Measurements from ENCODE around the gene GSX2.
"Not testable (repeated sequence)": the region's sequence is repeated elsewhere in the genome, so short reads cannot be mapped to it uniquely, and the experiment has no call there.

Gene GSX2

DNA sequence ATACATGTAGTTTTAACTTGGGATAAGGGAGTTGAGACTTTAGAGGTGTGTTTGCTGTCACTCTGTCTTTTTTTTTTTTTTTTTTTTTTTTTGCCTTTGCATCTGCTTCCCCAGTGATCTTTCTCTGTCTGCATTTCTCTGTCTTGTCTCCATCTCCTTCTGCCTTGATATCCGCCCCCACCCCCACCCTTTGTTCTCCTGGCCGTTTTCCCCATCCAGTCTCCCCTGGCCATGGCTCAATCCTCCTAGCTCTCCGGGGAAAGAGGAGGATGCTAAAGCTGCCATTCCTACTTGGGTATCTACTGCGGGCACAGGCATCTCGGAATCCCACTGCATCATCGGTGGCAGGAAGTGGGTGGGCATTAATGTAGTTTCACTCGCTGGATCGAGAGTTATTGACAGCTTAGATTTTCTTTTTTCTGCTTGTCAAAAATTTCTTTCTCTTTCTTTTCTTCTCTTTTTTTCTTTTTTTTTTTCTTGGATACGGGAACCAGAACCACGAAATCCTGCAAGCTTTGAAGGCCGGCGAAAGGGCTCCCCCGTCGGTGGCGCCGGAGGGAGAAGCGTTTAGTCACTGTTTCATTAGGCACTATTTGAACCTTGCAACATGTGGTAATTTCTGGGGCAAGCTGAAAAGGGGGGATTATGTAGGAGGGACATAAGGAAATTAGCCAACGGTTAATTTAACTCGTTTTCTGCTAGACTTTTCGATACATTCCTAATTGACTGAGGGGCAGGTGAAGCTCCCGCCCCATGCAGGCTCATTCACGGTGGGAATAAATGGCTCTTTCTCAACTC lies 8.2 kb downstream of the GSX2 start:
- no peak for DNase-seq

DNA sequence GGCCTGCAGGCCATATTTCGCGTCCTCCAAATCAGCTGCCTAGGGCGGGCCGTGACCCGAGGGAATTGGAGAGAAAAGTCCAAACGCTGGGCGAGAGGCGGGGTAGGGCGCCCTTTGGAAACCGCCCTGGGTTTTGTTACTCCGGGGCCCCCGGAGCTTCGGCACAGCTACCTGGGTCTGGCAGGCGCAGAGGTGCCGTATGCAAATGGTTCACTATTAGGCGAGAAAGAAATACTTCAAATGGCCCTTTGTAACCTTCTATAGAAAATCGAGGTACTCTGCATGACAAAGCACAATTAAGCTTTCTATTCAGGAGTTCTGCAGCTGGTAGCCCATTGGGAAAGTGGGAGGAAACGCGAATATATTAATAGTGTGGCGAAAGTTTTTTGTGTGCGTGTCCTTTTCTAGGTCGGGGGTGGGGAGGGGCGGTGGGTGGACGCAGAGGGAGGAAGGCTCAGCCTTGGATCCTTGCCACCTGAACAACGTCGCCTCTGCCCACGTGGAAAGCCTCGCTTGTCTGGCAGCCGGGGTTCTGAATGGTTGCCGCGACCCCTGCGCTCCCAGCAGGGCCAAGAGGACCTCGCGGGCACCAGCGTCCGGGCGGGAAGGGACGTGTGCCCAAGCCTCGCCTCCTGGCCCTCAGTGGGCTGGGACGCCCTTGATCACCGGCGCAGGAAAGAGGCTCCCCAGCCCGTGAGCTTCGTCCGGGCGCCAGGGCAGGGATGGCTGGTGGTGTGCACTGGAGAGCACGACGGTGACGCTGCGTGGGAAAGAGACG lies 9.5 kb downstream of the GSX2 start:
- DNase-seq: no peak

DNA sequence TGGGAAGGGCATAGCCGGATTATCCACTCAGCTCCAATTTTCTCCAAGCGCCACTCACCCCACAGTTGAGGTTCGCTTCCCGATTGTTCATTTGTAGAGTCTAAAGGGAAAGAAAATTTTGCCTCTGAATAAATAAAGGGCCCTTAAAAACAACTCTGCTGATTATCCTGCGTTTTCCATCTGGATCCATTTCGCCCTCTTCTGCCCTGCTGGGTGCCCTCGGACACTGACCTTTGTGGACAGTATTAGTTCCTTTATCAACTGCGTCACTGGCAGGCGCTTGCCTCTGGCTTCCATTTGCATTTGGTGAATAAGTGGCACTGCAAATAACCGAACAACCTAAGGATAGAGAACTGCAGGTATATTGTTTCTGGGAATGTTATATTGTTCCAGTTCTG lies 10.1 kb downstream of the GSX2 start:
- no peak for DNase-seq

DNA sequence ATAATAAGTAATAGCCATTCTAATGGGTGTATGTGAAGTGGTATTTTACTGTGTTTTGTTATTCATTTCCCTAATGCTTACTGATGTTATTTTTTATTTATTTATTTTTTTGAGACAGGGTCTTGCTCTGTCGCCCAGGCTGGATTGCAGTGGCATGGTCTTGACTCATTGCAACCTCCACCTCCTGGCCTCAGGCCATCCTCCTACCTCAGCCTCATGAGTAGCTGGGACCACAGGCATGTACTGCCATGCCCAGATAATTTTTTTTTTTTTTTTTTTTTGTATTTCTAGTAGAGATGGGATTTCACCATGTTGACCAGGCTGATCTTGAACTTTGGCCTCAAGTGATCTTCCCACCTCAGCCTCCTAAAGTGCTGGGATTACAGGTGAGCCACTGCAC lies 13.2 kb downstream of the GSX2 start:
- DNase-seq: not testable (repeated sequence)

DNA sequence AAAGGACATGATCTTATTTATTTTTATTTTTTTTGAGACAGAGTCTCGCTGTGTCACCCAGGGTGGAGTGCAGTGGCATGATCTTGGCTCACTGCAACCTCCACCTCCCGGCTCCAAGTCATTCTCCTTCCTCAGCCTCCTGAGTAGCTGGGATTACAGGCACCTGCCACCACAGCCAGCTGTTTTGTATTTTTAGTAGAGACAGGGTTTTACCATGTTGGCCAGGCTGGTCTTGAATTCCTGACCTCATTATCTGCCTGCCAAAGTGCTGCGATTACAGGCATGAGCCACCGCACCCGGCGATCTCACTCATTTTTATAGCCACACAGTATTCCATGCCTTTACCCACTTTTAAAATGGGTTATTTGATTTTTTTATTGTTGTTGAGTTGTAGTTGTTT lies 16.3 kb downstream of the GSX2 start:
- not testable (repeated sequence) for DNase-seq

DNA sequence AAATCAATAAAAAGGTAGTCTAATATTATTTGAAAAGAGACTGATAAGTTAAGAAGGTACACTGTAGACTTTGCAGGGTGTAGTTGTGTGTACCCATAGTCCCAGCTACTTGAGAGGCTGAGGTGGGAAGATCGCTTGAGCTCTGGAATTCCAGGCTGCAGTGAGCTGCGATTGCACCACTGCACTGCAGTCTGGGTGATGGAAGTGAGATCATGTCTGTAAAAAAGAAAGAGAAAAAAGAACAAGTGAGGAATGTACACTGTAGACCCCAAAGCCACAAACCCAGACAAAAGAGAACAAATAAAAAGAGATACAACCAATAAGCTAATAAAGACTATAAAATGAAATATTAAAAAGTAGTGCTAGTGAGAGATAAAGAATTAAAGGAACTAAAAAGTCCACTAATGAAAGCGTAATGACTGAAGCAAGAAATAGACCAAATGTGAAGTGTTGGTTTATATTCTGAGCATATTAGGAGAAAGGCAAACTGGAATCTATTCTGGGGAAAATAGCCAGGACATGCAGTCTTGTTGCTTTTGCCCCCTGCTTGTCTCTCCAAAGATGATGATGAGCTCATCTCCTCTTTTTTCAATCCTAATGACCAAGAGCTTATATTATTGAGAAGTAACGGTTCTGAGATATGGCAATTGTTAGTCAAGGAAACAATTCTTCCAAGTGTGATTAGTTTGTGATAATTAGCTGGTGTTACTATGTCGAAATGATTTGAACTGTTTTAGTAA lies 19.1 kb downstream of the GSX2 start:
- no peak for DNase-seq

DNA sequence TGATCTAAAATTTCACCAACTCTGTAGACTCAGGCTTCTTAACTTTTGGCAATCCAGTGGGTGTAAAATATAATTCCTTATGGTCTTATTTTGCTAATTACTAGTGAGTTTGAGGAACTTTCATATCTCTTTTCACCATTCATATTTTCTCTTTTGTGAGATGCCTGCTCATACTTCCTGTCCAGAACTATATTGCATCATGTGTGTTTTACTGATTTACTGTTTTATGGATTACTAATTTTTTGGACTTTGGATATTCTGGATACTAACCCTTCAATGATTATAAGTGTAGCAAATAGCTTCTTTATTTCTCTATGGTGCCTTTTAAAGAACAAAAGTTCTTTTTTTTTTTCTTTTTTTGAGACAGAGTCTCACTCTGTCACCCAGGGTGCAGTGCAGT lies 20.6 kb downstream of the GSX2 start:
- DNase-seq: no peak

DNA sequence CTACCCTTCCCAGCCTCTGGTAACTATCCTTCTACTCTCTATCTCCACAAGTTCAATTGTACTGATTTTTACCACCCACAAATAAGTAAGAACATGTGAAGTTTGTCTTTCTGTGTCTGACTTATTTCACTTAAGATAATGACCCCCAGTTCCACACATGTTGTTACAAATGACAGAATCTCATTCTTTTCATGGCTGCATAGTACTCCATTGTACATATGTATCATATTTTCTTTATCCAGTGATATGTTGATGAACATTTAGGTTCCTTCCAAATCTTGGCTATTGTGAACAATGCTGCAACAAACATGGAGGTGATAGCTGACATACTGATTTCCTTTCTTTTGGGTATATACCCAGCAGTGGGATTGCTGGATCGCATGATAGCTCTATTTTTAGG lies 27.7 kb downstream of the GSX2 start:
- no peak for DNase-seq

DNA sequence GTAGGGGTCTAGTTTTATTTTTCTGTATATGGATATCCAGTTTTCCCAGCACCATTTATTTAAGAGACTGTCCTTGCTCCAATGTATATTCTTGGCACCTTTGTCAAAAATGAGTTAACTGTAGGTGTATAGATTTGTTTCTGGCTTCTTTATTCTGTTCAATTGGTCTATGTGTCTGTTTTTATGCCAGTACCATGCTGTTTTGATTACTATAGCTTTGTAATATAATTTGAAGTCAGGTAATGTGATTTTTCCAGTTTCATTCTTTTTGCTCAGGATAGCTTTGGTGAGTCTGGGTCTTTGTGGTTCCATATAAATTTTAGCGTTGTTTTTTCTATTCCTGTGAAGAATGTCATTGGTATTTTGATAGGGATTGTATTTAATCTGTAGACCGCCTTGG lies 28.7 kb downstream of the GSX2 start:
- not testable (repeated sequence) for DNase-seq

DNA sequence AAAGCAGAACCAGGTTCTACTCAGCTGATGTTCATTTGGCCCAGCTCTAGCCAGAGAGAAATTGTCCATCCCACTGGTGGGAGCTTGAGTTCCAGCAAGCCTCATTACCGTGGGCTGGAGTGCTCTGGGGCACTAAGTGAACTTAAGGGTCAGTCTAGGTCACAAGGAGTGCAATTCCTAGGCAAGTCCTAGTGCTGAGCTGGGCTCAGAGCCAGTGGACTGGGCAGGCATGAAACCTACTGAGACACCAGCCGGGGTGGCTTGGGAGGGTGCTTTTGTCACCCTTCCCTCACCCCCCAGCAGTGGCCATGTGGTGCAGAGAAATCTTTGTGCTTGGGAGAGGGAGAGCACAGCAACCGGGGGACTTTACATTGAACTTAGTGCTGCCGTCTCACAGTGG lies 39.4 kb downstream of the GSX2 start:
- DNase-seq: no peak

DNA sequence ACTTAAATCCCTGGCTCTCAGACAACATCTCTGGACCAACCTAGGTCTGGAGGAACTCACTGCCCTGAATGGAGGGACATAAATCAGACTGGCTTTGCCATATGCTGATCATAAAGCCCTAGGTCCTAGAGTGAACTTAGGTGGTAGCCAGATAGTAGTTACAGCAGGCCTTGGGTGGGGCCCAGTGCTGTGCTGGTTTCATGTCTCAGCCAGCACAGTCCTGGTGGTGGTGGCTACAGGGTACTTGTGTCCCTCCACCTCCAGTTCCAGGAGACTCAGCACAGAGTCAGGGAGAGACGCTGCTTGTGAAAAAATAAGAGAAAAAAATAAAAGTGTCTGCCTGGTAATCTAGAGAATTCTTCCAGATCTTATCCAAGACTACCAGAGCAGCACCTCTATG lies 40.3 kb downstream of the GSX2 start:
- no peak for DNase-seq

DNA sequence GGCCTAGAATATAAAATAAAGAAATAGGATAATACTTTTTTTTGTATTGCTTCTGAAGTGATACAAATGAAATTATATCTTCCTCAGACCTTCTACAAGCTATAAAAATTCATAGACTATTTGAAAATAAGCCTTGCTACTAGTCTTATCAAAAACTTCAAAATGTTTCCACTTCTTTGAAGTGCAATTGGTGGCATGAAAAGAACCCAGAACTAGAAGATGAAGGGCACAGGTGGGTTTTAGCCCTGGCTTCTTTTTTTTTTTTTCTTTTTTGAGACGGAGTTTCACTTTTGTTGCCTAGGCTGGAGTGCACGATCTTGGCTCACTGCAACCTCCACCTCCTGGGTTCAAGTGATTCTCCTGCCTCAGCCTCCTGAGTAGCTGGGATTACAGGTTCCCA lies 44.2 kb downstream of the GSX2 start:
- no peak for DNase-seq

DNA sequence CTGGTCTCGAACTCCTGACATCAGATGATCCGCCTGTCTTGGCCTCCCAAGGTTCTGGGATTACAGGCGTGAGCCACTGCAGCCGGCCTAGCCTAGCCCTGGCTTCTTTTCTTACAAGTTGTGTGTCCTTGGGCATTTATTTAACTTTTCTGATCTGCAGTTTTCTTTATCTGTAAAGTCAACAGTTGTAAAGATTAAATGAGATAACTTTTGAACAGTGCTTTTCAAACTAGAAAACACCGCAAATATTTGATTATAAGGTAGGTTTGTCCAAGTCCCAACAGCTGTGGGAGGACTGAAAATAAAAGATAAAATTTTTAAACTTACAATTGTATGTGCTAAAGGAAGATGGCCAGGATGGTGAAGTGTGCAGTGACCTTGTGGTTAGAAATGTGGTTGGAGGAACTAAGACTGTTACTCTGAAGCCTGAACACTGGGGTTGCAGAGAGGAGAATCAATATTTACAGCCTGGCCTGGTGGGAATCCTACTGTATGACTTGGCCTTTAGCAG lies 44.8 kb downstream of the GSX2 start:
- DNase-seq: no peak

DNA sequence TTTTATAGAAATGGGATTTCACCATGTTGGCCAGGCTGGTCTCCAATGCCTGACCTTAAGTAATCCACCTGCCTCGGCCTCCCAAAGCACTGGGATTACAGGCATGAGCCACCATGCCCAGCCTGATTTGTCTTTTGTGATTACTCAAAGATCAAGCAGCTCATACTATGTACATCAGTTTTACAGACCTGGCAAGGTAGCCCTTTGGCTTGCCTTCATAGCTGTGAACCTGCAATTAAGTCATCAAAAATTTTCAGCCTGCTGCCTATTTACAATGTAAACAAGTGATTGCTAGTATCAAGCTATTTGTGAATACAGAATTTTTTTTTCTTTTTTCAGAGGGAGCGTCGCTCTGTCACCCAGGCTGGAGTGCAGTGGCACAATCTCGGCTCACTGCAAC lies 46.2 kb downstream of the GSX2 start:
- DNase-seq: no peak

DNA sequence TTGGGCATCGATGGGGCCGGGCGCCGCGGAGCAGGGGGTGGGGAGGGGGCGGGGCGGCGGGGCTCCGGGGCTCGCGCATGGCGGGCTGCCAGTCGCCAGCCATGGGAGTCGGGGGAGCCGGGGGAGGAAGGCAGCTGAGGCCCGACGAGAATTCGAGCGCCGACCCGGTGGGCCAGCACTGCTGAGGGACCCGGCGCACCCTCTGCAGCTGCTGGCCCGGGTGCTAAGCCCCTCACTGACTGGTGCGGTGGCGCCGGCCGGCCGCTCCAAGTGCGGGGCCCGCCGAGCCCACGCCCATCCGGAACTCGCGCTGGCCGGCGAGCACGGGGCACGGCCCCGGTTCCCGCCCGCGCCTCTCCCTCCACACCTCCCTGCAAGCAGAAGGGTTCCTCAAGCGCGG lies 49.4 kb downstream of the GSX2 start:
- no peak for DNase-seq
